Measurements from ENCODE around the gene MTMR2. TPM values are rescaled to one million over a fixed set of nuclear protein-coding genes. Genes with fewer than 3 reads are reported as not detected.

The MTMR2 gene
- polyA plus RNA-seq, 1 of the 3 experiments (the other 2 are of a cell fraction): 8.6 TPM

GRCh38 chr11:95788921-95789505, 134.9 kb downstream of the MTMR2 start:
- peak; percentile 49 for DNase-seq
- Histone ChIP-seq H3K4me2 (peak overlapping the region; percentile 94), H2AFZ (ENCODE audit: low read depth) (peak overlapping the region; percentile 80), H3K4me1 (ENCODE audit: control insufficient read depth in 1 of 2, insufficient read depth in 2 of 2, low read depth in 1 of 2, low read length in 1 of 2) (peaks cover 8 to 31% of the 10 kb centered on the region in 2 experiments), H3K36me3 (replicated peaks in 1 of 2; ENCODE audit: control insufficient read depth in 1 of 2, insufficient read depth in 2 of 2, low read length in 1 of 2) (peaks cover 34 to 35% of the 10 kb centered on the region in 2 experiments), H3K79me2 (ENCODE audit: insufficient read depth) (peaks cover 67% of the 10 kb centered on the region), H3K27me3 (ENCODE audit: insufficient read depth) (no peaks in the 10 kb centered on the region), H3K9me3 (no peaks in the 10 kb centered on the region), H4K20me1 (ENCODE audit: insufficient read depth) (no peaks in the 10 kb centered on the region), H3F3A (replicated peaks; ENCODE audit: insufficient read depth) (peaks cover 8% of the 10 kb centered on the region), H3K9ac (peak overlapping the region; percentile 93), H3K9me2 (no peaks in the 10 kb centered on the region), H3K4me3 (ENCODE audit: low read depth in 2 of 2, low read length in 1 of 2) (peak overlapping the region; percentile 84 to 96), H3K27ac (ENCODE audit: low read depth in 2 of 2, low read length in 1 of 2) (peak overlapping the region; percentile 84 to 97)
- CTCF ChIA-PET: interaction anchor here (0.6 to 1.6 kb wide), 10 partner anchors 8 to 720 kb away, joined by 3 to 10 read pairs (median 3); partner anchors contain the start of gene SESN3
- POLR2A ChIA-PET: interaction anchor here (0.7 to 2.0 kb wide), 7 partner anchors 11 to 731 kb away, joined by 3 to 9 read pairs (median 3); partner anchors contain the start of genes CCDC82, ENDOD1, JRKL and SRSF8
- 3% methylated on average over 14 of the region's 34 CpGs for WGBS (ENCODE audit: low lambda C conversion rate)
- TF ChIP-seq REST (IDR thresholded peaks at IDR 0.05; ENCODE audit: low read depth, low read length) (no peak), CTCF (IDR thresholded peaks at IDR 0.05) (peak; percentile 43), EZH2phosphoT487 (IDR thresholded peaks at IDR 0.05; ENCODE audit: borderline replicate concordance, low read depth) (no peak), MEF2A (IDR thresholded peaks at IDR 0.05; ENCODE audit: borderline replicate concordance, low read depth) (no peak), USF2 (IDR thresholded peaks at IDR 0.05; ENCODE audit: borderline replicate concordance, low read depth, low read length) (no peak), NFIC (IDR thresholded peaks at IDR 0.05; ENCODE audit: borderline replicate concordance) (no peak), FOXM1 (IDR thresholded peaks at IDR 0.05; ENCODE audit: low read depth) (no peak), JUND (IDR thresholded peaks at IDR 0.05) (no peak), NRF1 (IDR thresholded peaks at IDR 0.05; ENCODE audit: low read depth, low read length) (no peak), TCF12 (IDR thresholded peaks at IDR 0.05) (no peak), EP300 (IDR thresholded peaks at IDR 0.05; ENCODE audit: borderline replicate concordance in 1 of 2, low read depth in 1 of 2, low read length in 1 of 2) (no peak), ZBTB33 (IDR thresholded peaks at IDR 0.05; ENCODE audit: borderline replicate concordance, low read depth) (no peak), GABPA (IDR thresholded peaks at IDR 0.05; ENCODE audit: low read depth) (no peak), FOXJ3 (CRISPR knock-in tag; IDR thresholded peaks at IDR 0.05) (0 out of 2 replicates have a peak, but pooled peaks have one; percentile 43), TAF1 (IDR thresholded peaks at IDR 0.05; ENCODE audit: borderline replicate concordance, low read depth, low read length) (no peak), RFX5 (IDR thresholded peaks at IDR 0.05; ENCODE audit: low read length) (no peak), MXI1 (IDR thresholded peaks at IDR 0.05; ENCODE audit: low read depth, low read length) (0 out of 2 replicates have a peak, but pooled peaks have one; percentile 32), POLR2AphosphoS5 (IDR thresholded peaks at IDR 0.05; ENCODE audit: low read depth, low read length) (no peak; the same call in 1 of the 2 replicates), GATA2 (CRISPR knock-in tag; IDR thresholded peaks at IDR 0.05) (no peak; the same call in 1 of the 2 replicates), RAD21 (IDR thresholded peaks at IDR 0.05; ENCODE audit: low read length) (peak; percentile 27), YY1 (IDR thresholded peaks at IDR 0.05; ENCODE audit: low read depth) (peak; percentile 68; the same call in 1 of the 2 replicates), FOSL2 (IDR thresholded peaks at IDR 0.05; ENCODE audit: borderline replicate concordance, low read depth) (no peak), SIN3A (IDR thresholded peaks at IDR 0.05; ENCODE audit: borderline replicate concordance, low read depth, low read length) (no peak), IRF3 (IDR thresholded peaks at IDR 0.05; ENCODE audit: low read depth, low read length) (no peak)
